ENCODE measurements around the gene OBP2B. TPM values are rescaled to one million over a fixed set of nuclear protein-coding genes. Genes with fewer than 3 reads are reported as not detected.

The OBP2B gene
- total RNA-seq, 4 donors from 2014 or later, result 2.6 to 11.7 (median 7.1) TPM

- no peak overlapping the region for H3K4me3 ChIP-seq
- H3K27ac ChIP-seq, result no peak overlapping the region
- peaks cover 22% of the 10 kb centered on the region for H3K4me1 ChIP-seq
- H3K27me3 ChIP-seq, result peaks cover 15% of the 10 kb centered on the region
- no peaks in the 10 kb centered on the region for H3K9me3 ChIP-seq
- H3K36me3 ChIP-seq, result no peaks in the 10 kb centered on the region
- TF ChIP-seq POLR2A (IDR thresholded peaks at IDR 0.05) (no peak), EP300 (IDR thresholded peaks at IDR 0.05) (no peak), POLR2AphosphoS5 (IDR thresholded peaks at IDR 0.05) (no peak)
- TF ChIP-seq, protein P1, sequence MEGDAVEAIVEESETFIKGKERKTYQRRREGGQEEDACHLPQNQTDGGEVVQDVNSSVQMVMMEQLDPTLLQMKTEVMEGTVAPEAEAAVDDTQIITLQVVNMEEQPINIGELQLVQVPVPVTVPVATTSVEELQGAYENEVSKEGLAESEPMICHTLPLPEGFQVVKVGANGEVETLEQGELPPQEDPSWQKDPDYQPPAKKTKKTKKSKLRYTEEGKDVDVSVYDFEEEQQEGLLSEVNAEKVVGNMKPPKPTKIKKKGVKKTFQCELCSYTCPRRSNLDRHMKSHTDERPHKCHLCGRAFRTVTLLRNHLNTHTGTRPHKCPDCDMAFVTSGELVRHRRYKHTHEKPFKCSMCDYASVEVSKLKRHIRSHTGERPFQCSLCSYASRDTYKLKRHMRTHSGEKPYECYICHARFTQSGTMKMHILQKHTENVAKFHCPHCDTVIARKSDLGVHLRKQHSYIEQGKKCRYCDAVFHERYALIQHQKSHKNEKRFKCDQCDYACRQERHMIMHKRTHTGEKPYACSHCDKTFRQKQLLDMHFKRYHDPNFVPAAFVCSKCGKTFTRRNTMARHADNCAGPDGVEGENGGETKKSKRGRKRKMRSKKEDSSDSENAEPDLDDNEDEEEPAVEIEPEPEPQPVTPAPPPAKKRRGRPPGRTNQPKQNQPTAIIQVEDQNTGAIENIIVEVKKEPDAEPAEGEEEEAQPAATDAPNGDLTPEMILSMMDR (IDR thresholded peaks at IDR 0.05), result no peak
- no peak for DNase-seq (ENCODE audit: low spot score in 2 of 2)
- 79% methylated on average over 17 of the region's 17 CpGs for WGBS
These were observed 42.7 kb downstream of the OBP2B start for GRCh38 chr9:133166392-133166791.

- WGBS, result 93% methylated on average over 2 of the region's 2 CpGs
- DNase-seq (ENCODE audit: low spot score in 2 of 2), result no peak
- Histone ChIP-seq H3K27me3 (peaks cover 6% of the 10 kb centered on the region), H3K4me3 (no peak overlapping the region), H3K4me1 (peaks cover 26% of the 10 kb centered on the region), H3K27ac (no peak overlapping the region), H3K36me3 (no peaks in the 10 kb centered on the region), H3K9me3 (no peaks in the 10 kb centered on the region)
- TF ChIP-seq, protein P1 (IDR thresholded peaks at IDR 0.05), result no peak
- TF ChIP-seq POLR2AphosphoS5 (IDR thresholded peaks at IDR 0.05) (no peak), POLR2A (IDR thresholded peaks at IDR 0.05) (no peak), EP300 (IDR thresholded peaks at IDR 0.05) (no peak)
These were observed 43.7 kb downstream of the OBP2B start for GRCh38 chr9:133165452-133165730.

GRCh38 chr9:133164191-133164590 is 44.9 kb downstream of the OBP2B start:
- WGBS, result 74% methylated on average over 12 of the region's 13 CpGs
- Histone ChIP-seq H3K27me3 (peaks cover 6% of the 10 kb centered on the region), H3K9me3 (no peaks in the 10 kb centered on the region), H3K36me3 (no peaks in the 10 kb centered on the region), H3K27ac (no peak overlapping the region), H3K4me3 (peak overlapping the region; percentile 58), H3K4me1 (peaks cover 26% of the 10 kb centered on the region)
- TF ChIP-seq EP300 (IDR thresholded peaks at IDR 0.05) (no peak), POLR2A (IDR thresholded peaks at IDR 0.05) (no peak), POLR2AphosphoS5 (IDR thresholded peaks at IDR 0.05) (no peak)
- TF ChIP-seq, protein P1 (IDR thresholded peaks at IDR 0.05), result no peak
- peak in 1 of 2 donors; percentile 50 for DNase-seq (ENCODE audit: low spot score in 2 of 2)

GRCh38 chr9:133163504-133164172 is 45.4 kb downstream of the OBP2B start, which contains the start of gene GBGT1:
Gene GBGT1, minus strand, starts transcription at chr9:133163914. Its CDS starts 1,502 bp downstream, at chr9:133162412.
- H3K9me3 ChIP-seq, result no peaks in the 10 kb centered on the region
- TF ChIP-seq POLR2AphosphoS5 (IDR thresholded peaks at IDR 0.05), result no peak
- no peak for TF ChIP-seq POLR2A (IDR thresholded peaks at IDR 0.05)
- TF ChIP-seq, protein P1 (IDR thresholded peaks at IDR 0.05), result no peak
- no peak for TF ChIP-seq EP300 (IDR thresholded peaks at IDR 0.05)
- H3K4me1 ChIP-seq, result peaks cover 26% of the 10 kb centered on the region
- H3K27ac ChIP-seq, result peak within 1 kb of the TSS; percentile 1
- peak in 1 of 2 donors; percentile 81 for DNase-seq (ENCODE audit: low spot score in 2 of 2)
- H3K36me3 ChIP-seq, result no peaks in the 10 kb centered on the region
- 2% methylated on average over 51 of the region's 56 CpGs for WGBS
- H3K27me3 ChIP-seq, result peaks cover 6% of the 10 kb centered on the region
- peak within 1 kb of the TSS; percentile 58 for H3K4me3 ChIP-seq

GRCh38 chr9:133162861-133163503 is 46.1 kb downstream of the OBP2B start:
- H3K27ac ChIP-seq, result peak overlapping the region; percentile 1
- 36% methylated on average over 20 of the region's 54 CpGs for WGBS
- peak in 1 of 2 donors; percentile 70 for DNase-seq (ENCODE audit: low spot score in 2 of 2)
- H3K27me3 ChIP-seq, result peaks cover 6% of the 10 kb centered on the region
- peaks cover 26% of the 10 kb centered on the region for H3K4me1 ChIP-seq
- H3K36me3 ChIP-seq, result no peaks in the 10 kb centered on the region
- TF ChIP-seq POLR2AphosphoS5 (IDR thresholded peaks at IDR 0.05) (no peak), POLR2A (IDR thresholded peaks at IDR 0.05) (no peak)
- peak overlapping the region; percentile 58 for H3K4me3 ChIP-seq
- H3K9me3 ChIP-seq, result no peaks in the 10 kb centered on the region

Measured in suprapubic skin (tissue), 4 donors.